NCI-H2081 (cell line): Measurements from ENCODE around the gene RMND1.
"Not testable (repeated sequence)": the region's sequence is repeated elsewhere in the genome, so short reads cannot be mapped to it uniquely, and the experiment has no call there.

Experiments used
- DNase-seq, 2 experiments: peaks; one replicate each; lab custom pipeline; 2025; lab: John Stamatoyannopoulos, UW

Gene RMND1

DNA sequence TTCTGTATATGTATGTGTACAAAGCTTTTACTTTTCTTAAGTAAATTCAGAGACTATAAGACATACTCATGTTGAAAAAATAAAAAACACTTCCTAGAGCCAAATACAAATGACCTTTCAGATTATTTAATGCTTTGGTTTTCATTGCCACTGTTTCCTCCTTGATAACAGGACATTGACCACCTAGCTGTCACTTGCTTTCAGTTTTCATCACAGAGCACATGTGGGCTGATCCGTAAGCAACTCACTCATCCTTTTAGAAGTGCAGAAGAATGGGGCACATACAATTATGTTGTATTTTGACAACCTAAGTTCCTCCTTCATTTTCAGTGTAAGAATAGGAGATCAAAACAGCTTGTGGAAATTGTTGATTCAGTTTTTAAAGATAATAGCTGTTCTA, 66.7 kb downstream of the RMND1 start:
- no peak for DNase-seq

- no peak for DNase-seq
Observed at GRCh38 chr6:151384151-151384550, 67.8 kb downstream of the RMND1 start.

GRCh38 chr6:151382631-151383030, 69.3 kb downstream of the RMND1 start:
- DNase-seq: not testable (repeated sequence)

GRCh38 chr6:151381722-151382121, 70.2 kb downstream of the RMND1 start:
- no peak for DNase-seq

GRCh38 chr6:151380848-151381205, 71.1 kb downstream of the RMND1 start:
- DNase-seq: no peak

DNA sequence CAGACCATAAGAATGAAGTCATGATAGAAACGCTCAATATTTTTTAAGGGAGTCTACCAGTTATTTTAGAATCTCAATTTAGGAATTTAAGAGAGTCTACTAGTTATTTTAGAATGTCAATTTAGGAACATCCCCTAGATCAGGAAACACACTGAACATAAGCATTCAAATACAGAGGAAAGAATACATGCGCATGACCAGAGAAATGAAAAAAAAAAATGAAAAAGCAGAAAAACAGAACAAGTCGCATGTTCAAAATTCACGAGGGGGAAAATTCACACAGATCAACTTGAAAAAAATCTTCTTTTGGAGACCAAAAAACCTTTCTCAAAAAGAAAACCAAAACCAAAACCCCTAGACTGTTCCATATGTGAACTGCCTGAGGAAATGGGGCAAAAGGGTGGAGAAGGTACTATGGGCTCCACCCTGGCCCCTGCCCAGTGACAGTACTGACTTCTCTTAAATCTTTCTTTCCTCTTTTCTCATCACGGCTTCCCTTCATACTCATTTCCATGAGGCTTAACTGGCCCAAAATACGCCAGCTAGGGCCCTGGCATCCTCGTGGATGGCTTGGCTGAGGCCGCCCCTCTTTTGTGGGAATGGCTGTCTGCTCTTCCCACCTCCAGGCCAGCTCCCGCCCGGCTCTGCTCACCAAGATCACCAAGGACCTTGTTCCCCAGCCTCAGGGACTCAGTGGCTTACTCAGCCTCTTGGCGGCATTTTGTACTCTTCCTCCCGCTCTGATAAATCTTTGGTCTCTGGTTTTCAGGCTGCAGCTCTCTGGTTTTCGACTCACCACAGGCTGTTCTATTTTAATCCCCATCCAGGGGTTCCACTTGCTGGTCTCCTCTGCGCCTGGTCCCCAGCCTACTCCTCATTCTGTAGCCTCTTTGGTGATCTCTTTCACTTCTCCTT, 71.7 kb downstream of the RMND1 start:
- DNase-seq: no peak

DNA sequence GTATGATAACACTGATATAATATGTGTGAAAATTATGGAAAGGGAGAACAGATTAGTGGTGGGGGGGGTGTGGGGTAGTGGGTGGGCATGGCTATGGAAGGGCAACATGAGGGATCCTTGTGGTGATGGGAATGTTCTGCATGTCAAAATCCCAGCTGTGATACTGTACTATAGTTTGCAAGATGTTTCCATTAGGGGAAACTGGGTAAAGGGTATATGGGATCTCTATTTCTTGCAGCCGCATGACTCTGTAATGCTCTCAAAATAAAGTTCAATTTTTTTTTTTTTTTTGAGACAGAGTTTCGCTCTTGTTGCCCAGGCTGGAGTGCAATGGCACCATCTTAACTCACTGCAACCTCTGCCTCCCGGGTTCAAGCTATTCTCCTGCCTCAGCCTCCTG, 74.8 kb downstream of the RMND1 start:
- no peak for DNase-seq

DNA sequence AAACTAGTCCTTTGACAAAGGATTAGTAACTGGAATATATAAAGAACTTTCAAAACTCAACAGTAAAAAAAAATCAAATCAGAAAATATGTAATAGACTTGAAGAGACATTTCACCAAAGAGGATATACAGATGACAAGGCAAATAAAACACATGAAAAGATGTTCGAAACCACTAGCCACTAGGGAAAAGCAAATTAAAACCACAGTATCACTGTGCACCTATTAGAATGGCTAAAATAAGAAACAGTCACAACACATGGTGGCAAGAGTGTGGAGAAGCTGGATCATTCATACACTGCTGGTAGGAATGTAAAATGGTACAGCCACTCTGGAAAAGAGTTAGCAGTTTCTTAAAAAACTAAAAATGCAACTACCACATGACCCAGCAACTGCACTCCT, 75.5 kb downstream of the RMND1 start:
- no peak for DNase-seq

- no peak for DNase-seq
Observed at GRCh38 chr6:151375833-151376232, 76.1 kb downstream of the RMND1 start.

- DNase-seq: no peak
Observed at GRCh38 chr6:151374036-151374683, 77.8 kb downstream of the RMND1 start.

GRCh38 chr6:151372164-151372563, 79.8 kb downstream of the RMND1 start:
- DNase-seq: no peak

- DNase-seq: no peak
Observed at GRCh38 chr6:151370509-151371078, 81.3 kb downstream of the RMND1 start.

DNA sequence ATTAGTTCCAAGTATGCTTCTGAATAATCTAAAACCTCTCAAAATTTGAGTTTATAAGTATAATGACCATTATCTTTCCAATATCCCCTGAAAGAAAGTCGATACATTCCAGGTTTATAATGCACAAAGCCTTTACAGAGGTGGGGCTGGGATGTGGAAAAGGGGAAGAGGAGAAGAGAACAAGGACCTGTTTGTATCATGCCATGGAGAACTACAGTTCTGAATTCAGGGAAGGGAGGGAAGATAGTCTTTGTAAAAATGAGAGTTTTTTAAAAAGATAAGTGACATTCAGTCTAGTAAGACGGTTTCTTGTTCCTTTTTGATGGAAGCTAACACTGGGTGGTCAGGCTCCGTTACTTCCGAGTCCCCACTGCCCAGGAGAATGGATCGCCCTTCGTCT, 86.7 kb downstream of the RMND1 start:
- DNase-seq: no peak

GRCh38 chr6:151359486-151359885, 92.4 kb downstream of the RMND1 start:
- no peak for DNase-seq

- DNase-seq: no peak
Observed at GRCh38 chr6:151358475-151358874, 93.5 kb downstream of the RMND1 start.

DNA sequence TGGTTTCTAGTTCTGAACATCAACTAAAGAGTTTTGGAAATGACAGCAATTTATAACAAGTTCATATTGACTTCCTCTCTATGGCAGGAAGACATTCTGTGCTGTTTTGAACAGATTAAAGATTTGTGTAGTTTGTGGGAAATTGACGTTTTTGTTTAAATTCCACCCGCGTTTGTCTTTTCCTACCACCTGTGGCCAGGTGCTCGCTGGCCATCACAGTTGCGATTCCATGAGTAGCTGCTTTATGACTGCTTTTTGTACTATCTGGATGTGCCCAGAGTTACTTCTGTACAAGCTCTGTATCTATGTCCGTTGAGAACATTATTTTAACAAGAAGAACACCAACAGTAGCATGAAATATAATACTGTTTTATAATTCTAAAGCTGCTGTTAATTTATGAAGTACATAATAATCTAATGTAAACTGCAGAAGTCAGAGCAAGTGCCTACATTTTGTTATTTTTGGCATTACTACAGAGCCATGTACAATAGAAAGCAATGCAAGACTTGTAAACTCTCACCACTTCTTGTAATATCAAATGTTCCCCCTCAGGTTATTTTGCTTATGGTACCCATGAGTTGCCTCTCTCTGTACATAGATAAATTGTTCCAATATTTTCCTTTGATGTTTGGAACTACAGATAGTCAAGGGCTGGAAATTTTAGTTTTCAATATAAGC, 94.0 kb downstream of the RMND1 start:
- DNase-seq: no peak

GRCh38 chr6:151356983-151357382, 94.9 kb downstream of the RMND1 start:
- not testable (repeated sequence) for DNase-seq
